ENCODE results near the gene GNPTAB.
A peak's percentile ranks its signal among the peaks of the same experiment; 100 is the strongest.

GNPTAB gene

DNA sequence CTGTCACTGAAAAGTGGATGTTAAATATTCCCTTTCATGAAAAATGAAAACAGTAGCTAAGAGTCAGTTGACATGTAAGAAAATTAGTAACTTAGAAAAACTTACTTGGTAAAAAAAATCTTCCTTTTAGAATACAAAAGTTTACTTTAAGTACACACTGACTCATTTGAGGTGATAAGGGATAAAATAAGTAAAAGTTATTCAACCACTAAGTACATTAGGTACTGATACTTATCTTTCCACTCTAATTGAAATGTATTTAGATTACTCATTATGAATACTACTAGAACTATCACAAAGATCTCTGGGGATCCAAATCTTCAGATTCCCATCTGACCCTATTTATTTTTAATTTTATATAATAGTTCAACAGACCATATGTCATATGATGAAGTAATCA lies 103.7 kb downstream of the GNPTAB start:
- H3K27me3 Mint-ChIP-seq (ENCODE audit: low read depth, poor library complexity): no peaks in the 10 kb centered on the region
- no peak overlapping the region for H3K27ac Mint-ChIP-seq
- TF ChIP-seq, protein P1, sequence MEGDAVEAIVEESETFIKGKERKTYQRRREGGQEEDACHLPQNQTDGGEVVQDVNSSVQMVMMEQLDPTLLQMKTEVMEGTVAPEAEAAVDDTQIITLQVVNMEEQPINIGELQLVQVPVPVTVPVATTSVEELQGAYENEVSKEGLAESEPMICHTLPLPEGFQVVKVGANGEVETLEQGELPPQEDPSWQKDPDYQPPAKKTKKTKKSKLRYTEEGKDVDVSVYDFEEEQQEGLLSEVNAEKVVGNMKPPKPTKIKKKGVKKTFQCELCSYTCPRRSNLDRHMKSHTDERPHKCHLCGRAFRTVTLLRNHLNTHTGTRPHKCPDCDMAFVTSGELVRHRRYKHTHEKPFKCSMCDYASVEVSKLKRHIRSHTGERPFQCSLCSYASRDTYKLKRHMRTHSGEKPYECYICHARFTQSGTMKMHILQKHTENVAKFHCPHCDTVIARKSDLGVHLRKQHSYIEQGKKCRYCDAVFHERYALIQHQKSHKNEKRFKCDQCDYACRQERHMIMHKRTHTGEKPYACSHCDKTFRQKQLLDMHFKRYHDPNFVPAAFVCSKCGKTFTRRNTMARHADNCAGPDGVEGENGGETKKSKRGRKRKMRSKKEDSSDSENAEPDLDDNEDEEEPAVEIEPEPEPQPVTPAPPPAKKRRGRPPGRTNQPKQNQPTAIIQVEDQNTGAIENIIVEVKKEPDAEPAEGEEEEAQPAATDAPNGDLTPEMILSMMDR (IDR thresholded peaks at IDR 0.05): no peak
- DNase-seq: no peak
- no peak overlapping the region for H3K4me3 Mint-ChIP-seq
- H3K9me3 Mint-ChIP-seq: no peaks in the 10 kb centered on the region
- peaks cover 4% of the 10 kb centered on the region for H3K36me3 Mint-ChIP-seq (ENCODE audit: low read depth)
- H3K4me1 Mint-ChIP-seq: no peaks in the 10 kb centered on the region

DNA sequence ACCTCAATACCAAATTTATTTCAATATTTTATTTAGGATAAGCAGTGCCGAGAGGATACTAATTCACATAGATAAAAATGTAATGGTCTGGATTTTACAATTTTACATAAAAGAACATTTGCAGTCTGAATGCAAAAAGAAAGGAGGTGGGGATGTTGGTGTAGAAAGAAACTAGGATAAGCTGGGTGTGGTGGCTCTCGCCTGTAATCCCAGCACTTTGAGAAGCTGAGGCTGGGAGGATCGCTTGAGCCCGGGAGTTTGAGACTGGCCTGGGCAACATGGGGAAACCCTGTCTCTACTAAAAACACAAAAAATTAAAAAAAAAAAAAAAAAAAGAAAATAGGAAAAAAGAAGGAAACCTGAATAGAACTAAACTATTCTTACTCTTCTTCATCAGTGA lies 108.4 kb downstream of the GNPTAB start:
- no peak for DNase-seq
- no peaks in the 10 kb centered on the region for H3K36me3 Mint-ChIP-seq (ENCODE audit: low read depth)
- no peak overlapping the region for H3K27ac Mint-ChIP-seq
- no peaks in the 10 kb centered on the region for H3K9me3 Mint-ChIP-seq
- no peaks in the 10 kb centered on the region for H3K4me1 Mint-ChIP-seq
- H3K27me3 Mint-ChIP-seq (ENCODE audit: low read depth, poor library complexity): no peaks in the 10 kb centered on the region
- H3K4me3 Mint-ChIP-seq: no peak overlapping the region
- TF ChIP-seq, protein P1 (IDR thresholded peaks at IDR 0.05): no peak

DNA sequence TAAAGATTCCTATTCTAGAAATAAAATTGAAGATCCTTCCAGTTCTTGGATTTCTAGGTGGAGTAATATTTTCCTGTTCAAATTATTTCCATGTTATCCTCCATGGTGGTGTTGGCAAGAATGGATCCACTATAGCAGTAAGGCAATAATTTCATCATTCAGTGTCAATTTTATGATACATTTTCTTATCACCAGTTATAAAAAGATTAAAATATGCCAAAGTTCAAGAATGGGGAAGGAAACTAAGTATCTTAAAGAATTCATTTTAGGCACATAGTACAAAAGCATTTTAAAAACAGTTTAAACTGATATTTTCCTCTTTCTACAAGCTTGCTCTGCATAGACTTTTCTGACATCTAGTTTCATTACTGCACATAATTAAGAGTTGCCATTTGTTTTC lies 110.6 kb downstream of the GNPTAB start:
- DNase-seq: no peak
- no peak overlapping the region for H3K27ac Mint-ChIP-seq
- H3K4me1 Mint-ChIP-seq: peaks cover 10% of the 10 kb centered on the region
- H3K36me3 Mint-ChIP-seq (ENCODE audit: low read depth): no peaks in the 10 kb centered on the region
- TF ChIP-seq, protein P1 (IDR thresholded peaks at IDR 0.05): no peak
- no peaks in the 10 kb centered on the region for H3K9me3 Mint-ChIP-seq
- H3K4me3 Mint-ChIP-seq: no peak overlapping the region
- H3K27me3 Mint-ChIP-seq (ENCODE audit: low read depth, poor library complexity): no peaks in the 10 kb centered on the region

DNA sequence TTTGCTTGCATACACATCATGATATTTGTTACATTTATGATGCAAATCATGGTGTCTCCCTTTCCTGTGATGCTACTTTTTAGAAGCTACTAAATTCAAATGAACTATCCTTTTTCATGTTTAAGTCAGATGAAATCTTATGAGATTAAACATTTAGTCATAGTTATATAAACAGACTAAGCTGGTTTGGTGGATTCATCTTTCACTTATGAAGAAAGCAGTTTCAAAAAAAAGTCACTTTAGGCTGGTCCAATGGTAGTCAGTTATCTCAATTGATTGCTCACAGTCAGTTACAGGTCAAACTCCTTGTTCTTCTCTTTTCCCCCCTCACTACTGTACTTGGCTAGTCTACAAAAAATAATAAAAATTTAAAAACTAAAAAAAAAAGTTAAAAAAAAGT lies 111.2 kb downstream of the GNPTAB start:
- Mint-ChIP-seq H3K4me1 (peaks cover 15% of the 10 kb centered on the region), H3K27me3 (ENCODE audit: low read depth, poor library complexity) (no peaks in the 10 kb centered on the region), H3K27ac (no peak overlapping the region), H3K4me3 (no peak overlapping the region), H3K9me3 (no peaks in the 10 kb centered on the region), H3K36me3 (ENCODE audit: low read depth) (no peaks in the 10 kb centered on the region)
- TF ChIP-seq, protein P1 (IDR thresholded peaks at IDR 0.05): no peak
- no peak for DNase-seq

DNA sequence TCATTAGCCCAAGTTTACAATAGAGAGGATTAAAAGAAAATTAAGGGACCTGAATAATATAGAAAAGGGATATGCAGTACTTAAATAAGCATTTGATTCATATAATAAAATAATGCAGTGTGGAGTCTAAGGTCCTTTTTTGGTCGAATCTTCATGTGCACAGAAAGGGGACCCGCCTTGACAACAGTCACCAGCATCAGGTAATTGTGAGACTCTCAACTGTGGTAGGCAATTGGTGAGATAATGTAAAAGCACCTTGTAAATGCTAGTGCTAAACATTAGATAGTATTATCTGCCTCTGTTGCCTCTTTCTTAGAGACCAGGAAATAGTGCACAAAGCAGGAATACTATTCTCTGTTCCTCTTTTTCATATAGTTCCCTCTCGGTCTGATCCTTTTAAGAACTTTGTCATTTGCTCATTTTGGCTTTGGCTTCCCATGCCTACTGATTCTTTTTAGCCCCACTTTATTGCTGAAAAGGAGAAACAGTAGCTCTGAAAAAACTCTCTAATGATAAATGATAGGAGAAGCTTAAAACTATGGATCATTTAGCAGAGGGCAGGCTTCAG lies 115.8 kb downstream of the GNPTAB start:
- Mint-ChIP-seq H3K9me3 (peaks cover 16% of the 10 kb centered on the region), H3K4me1 (peaks cover 45% of the 10 kb centered on the region), H3K36me3 (ENCODE audit: low read depth) (peaks cover 19% of the 10 kb centered on the region)

DNA sequence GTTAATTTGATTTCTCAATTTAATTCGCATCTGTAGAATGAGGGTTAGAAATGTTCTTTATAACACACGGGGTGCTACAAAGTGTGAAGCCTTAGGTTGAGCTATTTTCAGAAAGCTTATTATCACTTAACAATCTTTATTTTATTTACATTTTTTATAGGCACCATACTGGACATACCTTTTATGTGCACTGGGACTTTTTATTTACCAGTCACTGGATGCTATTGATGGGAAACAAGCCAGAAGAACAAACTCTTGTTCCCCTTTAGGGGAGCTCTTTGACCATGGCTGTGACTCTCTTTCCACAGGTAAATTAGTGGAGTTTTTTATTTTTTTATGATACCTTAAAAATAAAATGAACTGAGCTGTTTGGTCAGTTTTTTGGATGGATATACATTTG lies 116.8 kb downstream of the GNPTAB start:
- no peak for DNase-seq
- no peaks in the 10 kb centered on the region for H3K27me3 Mint-ChIP-seq (ENCODE audit: low read depth, poor library complexity)
- peak overlapping the region; percentile 69 for H3K4me3 Mint-ChIP-seq
- peaks cover 25% of the 10 kb centered on the region for H3K9me3 Mint-ChIP-seq
- peaks cover 26% of the 10 kb centered on the region for H3K36me3 Mint-ChIP-seq (ENCODE audit: low read depth)
- TF ChIP-seq, protein P1 (IDR thresholded peaks at IDR 0.05): no peak
- peak overlapping the region; percentile 98 for H3K27ac Mint-ChIP-seq
- H3K4me1 Mint-ChIP-seq: peaks cover 45% of the 10 kb centered on the region

More for the DNA sequence above, 115.8 kb downstream of the GNPTAB start:
- no peak for DNase-seq
- Mint-ChIP-seq H3K4me3 (no peak overlapping the region), H3K27ac (no peak overlapping the region), H3K27me3 (ENCODE audit: low read depth, poor library complexity) (no peaks in the 10 kb centered on the region)
- TF ChIP-seq, protein P1 (IDR thresholded peaks at IDR 0.05): no peak

All from nephron progenitor cell (in vitro differentiated cells).